Stimulated activated CD8-positive, alpha-beta memory T cell treated with anti-CD3 and anti-CD28 coated beads, Interleukin-15, amount 100 ng/mL, for 1 hour (primary cell): ENCODE results near the gene BICD2.

ENCODE experiments used
- DNase-seq: peaks from one replicate; pipeline ENCODE4 v3.0.0-alpha.2; 2020; ENCODE audit warnings: low read depth

BICD2 gene

DNA sequence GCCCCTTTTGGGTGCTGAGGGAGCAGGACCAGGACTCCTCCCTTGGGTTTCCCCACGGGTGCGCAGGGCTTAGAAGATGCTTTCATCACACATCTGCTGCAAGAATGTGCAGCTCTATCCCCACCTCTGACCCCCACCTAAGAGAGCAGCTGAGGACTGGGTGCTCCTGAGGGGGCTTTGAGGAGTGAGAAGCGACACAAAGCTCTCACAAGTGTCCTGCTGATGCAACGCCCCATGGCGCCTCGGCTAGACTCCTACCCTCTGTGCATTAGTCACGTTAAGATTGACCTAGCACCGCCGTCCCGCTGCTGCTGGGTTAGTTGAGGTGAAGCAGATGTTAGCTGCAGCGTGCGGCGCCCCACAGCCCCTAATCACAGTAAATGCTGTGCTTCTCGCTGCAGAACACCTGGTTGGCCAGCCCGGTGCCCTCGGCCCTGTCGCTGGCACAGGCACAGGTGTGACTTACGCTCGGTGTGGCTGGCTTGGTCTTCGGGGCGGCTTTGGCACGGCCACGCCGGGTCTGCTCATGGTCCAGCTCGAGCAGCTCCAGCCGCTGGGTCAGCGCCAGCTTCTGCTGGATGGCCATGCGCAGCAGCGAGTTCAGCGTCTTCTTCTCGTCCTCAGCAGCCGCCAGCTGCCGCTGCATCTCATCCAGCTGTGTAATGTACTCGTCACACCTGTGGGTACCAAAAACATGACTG, 49.7 kb downstream of the BICD2 start:
- DNase-seq, result no peak

DNA sequence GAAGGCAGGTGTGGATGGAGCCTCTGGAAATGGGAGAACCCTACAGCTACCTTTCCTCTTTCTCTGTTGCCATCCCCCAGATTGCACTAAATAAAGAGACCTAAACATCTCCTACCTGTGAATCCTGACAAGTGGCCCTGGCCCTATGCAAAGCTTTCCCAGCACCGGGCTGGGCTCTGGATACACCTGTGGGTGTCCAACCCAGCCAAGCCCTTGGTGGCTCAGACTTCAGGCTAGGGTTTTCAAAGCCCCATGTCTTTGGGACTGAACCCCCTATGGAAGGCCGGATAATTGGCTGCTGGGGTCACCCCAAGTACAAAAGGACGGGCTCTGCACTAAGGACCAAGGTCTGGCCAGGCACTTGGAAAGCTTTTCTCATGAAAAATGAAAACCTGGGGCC, 50.6 kb downstream of the BICD2 start:
- DNase-seq, result no peak

DNA sequence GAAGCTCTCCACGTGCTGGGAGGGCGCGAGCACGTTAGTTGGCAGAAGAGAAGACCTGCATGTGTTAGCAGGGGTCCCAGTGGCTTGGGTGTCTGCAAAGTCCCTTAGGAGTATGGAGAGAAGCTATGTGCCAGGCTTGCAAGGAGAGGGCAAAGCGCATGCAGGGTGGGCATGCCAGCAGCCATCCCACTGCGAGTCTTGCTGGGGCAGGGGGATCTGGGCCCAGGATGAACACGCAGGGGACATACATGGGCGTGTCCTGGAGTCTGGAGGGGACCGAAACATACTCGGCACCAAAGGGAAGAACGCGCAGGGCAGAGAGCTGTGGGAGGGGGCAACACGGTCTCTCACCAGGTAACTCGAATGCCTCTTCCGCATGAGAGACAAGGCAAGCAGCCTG, 51.1 kb downstream of the BICD2 start:
- DNase-seq, result no peak

DNA sequence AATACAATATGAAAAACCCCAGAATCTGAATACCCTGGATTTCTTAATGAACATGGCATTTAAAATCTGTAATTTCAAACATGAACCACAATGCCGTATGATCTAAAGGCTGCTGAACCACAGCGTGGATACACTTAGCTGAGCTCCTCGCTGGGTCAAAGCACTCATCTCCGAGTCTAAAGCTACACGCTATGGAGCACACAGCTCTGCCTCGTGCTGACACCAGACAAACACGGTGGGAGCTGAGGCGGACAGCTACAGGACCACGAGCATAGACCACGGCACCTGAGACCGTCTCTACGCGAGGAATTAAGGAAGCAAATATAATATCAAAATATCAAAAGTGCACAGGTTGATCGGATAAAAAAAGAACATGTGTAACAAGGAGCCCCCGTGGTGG, 51.9 kb downstream of the BICD2 start:
- no peak for DNase-seq

DNA sequence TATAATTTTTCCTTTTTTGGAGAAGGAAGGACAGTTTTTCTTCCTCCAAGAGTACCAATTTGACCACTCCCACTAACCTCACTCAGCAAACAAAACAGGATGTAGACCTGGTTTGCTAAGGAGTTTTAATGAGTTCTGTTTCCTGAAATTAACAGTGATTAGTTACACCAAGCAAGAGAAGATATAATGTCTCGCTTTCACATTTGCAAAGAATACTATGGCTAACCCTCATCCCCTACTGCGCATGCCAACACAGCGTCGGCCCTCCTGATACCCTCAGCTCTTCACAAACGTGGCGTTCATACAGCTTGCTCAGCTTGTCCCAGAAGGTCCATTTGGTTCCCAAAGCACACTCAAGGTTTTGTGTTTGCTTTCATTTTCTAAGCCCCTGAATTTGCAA, 52.8 kb downstream of the BICD2 start:
- no peak for DNase-seq

DNA sequence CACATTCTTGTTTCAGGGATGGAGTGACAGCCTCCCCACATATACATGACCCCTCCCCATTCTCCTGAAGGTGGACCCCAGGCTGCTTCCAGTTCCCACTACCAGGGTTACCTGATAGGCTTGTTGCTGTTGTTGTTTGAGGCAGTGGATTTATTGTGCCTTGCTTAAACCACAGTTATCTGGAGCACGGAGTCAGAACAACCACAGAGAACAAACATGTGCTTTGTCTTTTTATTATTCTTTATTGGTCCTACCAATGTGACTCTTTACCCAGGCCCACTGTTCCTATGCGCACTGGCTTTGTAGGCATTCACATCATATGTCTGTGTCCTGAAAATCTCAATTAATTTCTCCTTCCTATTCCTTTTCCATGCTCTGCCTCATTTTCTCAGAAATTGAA, 53.5 kb downstream of the BICD2 start:
- DNase-seq, result no peak

DNA sequence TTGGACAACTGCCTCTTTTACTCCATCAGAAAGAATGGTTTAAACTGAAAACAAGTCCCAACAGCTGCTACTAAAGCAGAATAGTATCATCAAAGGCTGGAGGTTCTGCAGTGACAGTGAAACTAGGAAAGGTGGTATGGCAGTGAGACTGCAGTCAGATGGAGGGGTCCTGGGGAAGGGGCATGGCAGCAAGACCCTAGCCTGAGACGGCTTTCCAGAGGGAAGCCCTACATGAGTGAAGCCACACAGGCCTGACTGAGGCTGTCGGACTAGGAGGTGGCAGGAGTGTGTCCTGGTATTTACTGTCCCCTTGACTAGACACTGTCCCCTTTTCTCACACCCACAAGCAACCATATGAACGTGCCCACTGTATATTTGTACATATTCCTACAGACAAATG, 54.3 kb downstream of the BICD2 start:
- DNase-seq, result no peak

DNA sequence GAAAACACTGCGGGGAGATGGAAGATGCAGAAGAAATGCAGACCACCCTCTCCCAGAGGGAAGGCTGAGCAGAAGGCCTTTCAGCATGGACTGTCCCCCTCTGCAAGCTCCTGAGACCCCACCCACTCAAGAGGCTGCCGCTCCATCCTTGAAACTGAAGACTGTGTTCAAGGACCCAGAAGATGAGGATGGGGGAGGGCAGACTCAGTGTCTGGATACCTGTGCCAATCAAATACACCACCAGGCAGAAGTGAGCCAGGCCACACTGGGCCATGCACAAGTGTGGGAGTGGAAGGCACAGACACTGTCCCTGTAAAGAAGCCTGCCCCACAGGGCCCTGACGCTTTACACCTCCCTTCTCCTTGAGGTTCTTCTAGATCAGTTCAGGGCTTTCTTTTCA, 54.7 kb downstream of the BICD2 start:
- DNase-seq, result no peak

DNA sequence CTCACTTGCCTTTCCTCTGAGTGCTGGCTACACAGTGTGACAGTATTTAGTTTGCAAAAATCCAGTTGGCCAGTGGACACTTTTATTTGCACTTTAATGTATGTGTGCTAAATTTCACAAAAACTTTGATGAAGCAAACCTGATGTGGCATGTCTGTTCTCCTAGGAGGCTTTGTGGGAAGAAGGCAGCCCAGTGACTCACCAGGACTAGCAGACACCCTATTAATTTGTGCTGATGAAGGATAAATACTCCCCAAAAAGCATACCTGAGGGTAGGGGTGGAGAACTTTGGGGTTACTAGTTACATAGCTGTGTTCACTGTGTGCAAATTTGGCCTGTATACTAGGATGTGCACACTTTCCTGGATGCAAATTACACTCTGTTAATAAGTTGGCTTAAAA, 55.4 kb downstream of the BICD2 start:
- DNase-seq, result no peak

DNA sequence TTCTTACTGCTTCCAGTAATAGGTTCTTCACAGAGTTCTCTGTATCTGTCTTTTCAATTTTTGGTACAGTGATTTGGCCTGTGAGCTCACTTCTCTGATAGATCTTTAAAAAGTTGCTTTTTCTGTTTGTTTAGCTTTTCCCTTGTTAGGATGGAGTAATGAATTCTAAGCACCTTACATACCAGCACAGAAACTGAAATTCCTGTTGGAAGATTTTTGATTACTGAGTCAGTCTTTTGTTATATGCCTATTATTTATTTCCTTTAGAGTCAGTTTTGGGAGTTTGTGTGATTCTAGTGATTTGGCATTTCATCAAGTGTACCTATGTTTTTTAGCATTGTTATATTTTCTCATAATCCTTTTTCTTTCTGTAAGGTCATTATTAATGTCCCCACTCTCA, 57.1 kb downstream of the BICD2 start:
- DNase-seq, result no peak

DNA sequence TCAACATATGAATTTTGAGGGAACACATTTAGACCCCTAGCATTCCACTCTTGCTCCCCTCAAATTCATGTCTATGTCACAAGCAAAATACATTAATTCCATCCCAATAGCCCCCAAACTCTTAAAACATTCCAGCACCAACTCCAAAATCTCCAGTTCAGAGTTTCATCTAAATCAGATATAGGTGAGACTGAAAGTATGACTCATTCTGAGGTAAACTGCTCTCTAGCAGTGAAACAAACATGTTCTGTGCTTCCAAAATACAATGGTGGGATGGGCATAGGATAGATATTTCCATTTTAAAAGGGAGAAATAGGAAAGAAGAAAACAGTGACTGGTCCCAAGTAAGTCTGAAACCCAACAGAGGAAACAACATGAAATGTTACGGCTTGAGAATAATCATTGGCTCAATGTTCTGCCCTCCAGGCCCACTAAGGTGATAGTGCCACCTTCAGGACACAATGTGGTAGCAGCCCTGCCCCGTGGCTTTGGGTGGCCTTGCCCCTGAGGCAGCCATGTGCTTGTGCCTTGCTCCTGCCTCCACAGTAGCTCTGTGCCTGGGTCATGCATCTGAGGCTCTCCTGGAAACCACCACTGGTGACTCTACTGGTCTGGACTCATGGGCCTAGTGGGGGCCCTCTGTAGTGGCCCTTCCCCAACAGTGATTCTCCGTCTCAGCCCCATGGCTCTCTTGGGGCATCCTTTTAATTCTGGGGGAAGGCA, 58.3 kb downstream of the BICD2 start:
- DNase-seq, result no peak

DNA sequence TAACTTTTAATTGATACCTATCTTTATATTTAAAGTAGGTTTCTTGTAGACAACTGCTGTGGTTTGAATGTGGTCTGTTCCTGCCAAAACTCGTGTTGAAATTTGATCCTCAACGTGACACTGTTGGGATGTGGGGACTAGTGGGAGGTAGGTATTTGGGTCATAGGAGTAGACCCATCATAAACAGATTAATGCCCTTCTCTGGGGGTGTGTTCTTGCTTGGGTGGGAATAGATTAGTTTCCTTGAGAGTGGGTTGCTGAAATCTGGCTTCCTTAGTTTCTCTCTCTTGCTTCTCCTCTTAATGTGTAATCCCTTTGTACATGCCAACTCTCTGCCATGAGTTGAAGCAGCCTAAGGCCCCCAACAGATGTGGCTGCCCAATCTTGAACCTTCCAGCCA, 60.1 kb downstream of the BICD2 start:
- no peak for DNase-seq

DNA sequence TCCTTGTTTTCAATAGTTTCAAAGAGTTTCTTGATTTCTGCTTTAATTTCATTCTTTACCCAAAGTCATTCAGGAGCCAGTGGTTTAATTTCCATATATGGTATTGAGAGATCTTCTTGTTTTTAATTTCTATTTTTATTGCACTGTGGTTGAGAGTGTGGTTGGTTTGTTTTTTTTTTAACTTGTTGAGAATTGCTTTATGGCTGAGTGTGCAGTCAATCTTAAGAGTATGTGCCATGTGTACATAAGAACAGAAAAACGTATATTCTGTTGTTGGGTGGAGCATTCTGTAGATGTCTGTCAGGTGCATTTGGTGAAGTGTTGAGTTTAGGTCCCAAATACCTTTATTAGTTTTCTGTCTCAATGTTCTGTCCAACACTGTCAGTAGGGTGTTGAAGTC, 68.0 kb downstream of the BICD2 start:
- DNase-seq, result no peak

DNA sequence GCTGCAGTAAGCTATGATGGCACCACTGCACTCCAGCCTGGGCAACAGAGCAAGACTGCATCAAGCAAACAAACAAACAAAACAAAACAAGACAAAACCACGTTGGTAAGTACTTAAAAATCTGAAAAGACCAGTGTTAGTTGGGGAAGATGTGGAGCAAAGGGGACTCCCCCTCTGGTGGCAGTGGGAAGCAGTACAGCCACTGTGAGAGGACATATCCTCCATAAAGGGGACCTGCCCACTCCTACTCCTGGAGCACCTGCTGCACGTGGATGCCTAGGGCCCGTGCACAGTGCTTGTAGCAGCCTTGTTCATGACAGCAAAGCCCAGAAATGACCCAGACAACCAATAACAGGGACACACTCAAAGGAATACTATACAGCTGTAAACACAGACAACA, 77.7 kb downstream of the BICD2 start:
- no peak for DNase-seq

DNA sequence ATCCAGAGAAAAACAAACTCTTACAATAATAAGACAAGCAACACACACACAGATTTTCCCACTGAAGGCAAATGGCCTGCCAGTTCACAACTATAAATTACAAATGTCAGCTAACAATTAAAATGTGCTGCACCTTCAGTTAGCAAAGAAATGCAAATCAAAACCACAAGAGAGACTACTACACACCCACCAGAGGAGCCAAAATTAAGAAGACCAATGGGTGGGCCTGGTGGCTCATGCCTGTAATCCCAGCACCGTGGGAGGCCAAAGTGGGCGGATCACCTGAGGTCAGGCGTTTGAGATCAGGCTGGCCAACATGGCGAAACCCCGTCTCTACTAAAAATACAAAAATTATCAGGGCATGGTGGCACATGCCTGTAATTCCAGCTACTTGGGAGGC, 79.6 kb downstream of the BICD2 start:
- DNase-seq, result no peak

DNA sequence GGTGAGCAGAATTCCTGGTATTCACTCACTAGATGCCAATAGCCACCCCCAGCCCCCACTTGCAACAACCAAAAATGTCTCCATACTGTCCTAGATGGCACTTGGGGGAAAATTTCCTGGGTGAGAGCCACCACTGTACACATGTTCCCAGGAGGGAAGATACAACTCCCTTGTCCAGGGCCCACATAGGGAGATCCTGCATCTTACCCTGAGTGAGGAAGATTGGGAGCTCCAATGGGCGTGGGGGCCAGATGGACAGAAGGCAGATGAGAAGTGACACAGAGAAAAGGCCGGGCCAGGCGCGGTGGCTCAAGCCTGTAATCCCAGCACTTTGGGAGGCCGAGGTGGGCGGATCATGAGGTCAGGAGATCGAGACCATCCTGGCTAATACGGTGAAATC, 82.4 kb downstream of the BICD2 start:
- no peak for DNase-seq

DNA sequence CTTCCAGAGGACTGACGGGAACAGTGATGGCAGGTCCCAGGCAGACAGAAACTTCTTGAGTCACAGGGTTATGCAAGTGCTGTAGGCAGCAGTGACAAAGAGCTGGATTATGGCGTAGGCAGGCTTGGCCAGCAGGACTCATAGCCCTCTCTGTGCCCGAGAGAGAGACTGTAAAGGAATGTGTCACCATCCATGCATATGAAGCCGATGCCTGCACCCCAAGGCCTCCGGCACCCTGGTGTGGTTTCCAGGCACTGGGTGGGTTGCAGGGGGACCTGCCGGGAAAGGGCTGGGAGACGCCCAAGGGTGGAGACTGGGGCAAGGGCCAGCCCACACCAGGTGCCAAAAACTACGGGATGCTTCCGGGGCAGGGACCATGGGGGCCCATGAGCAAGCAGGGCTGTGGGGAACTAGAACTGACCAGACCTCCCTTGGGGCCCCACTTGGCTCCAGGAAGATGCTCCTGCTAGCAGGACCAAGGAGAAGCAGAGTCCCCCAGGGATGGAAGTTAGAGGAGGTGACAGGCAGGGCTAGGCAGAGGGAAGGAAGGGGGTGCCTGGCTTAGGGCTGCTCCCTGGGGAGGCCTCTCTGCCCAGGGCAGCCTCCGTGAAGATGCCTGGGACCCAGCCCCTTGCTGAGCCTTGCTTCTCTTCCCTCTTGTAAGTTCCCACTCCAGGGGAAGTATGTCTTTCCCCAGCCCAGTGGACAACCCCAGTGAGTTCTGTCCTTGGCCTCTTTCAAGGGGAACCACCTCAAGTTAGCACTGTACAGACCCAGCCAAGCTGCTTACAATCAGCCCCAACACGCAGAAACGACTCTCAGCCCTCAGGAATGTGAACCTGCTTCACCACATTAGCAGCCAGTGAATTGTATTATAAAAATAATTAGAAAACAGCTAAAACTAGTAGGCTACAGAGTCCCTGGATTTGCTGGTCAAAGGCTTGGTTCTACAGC, 84.2 kb downstream of the BICD2 start:
- DNase-seq, result no peak

DNA sequence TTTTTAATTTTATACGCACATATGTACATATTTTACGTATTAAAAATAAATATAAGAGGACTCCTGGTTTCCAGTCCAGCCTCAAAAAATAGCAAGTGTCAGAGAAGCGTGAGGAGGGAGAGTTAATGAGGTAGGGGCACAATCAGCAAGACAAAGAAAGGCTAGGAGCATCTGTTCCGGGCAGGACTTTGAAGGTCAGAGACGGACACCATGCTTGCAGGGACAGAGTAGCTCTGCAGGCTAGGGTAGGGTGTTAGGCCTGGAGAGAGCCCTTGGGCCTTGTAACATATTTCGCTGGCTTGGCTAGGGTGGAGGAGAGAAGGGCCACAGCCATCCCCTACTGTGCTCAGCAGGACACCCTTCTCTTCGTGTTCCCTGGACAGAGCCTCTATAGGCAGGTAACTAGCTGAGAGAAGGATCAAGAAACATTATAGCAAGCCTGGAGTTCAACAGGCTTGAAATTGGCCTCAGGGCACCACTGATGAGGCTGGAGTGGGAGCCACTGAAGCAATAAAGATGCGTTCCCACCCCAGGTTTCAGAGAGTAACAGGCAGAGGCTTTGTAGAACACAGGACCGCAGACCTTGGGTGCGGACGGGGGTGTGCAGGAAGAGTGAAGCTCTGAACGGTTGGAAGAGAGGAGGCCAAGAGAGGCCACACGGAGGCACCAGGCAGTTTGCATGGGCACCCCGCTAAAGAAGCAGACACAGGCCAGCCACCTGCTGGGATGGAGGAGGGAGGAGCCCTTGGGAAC, 85.0 kb downstream of the BICD2 start:
- DNase-seq, result no peak

DNA sequence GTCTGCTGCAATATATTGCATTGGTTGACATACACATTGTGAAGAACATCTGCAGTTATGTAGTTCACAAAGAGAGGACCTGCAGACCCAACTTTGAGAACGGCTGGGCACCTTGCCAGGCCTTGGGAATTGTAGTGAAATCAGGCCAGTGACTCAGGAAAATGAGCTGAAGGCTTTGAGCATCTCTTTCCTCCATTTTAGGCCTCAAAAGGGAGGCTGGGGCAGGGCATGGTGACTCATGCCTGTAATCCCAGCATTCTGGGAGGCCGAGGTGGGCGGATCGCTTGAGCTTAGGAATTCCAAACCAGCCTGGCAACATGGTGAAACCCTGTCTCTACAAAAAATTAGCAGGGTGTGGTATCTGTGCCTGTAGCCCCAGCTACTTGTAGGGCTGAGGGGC, 93.3 kb downstream of the BICD2 start:
- DNase-seq, result no peak

DNA sequence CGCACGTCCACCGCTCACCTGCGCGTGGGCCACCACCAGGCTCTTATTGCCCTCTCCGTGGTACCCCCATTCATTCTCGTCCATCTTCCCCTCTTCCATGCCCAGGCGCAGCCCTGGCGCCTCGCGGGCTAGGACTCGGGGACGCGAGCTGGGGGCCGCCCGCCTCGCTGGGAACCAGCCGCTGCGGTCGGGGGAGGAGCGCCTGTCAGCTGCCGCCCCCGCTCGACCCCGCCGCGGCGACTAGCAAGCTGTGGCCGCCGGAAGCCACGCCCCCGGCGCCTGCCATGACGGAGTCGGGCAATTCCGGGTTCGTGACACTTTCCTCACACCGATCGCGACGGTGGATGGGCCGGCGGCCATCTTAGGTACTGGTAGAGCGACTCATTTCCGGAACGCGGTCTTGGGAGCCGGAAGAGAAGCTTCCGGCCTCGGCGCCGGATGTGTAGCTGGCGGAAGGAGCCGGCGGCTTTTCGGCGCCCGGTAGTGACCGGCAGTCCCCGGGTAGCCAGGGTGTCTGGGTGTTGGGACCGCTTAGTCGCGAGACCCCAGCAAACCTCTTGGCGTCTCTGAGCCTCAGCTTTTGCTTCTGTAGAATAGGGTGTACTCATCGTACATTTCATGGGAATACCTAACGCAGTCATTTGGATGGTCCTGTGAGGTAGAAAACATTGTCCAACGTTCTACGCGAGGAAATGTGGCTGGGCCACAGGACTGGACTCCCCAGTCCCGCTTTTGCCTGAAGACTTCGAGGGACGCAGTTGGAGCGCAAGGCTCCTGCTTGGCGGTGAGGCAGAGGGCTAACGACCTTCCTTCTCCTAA, 94.5 kb downstream of the BICD2 start, which contains the start of gene IPPK:
IPPK (minus strand) TSS at position 242 of the 819 bp plus-strand sequence; CDS start at position 99, 143 bp downstream.
- DNase-seq, result peak; percentile 91

DNA sequence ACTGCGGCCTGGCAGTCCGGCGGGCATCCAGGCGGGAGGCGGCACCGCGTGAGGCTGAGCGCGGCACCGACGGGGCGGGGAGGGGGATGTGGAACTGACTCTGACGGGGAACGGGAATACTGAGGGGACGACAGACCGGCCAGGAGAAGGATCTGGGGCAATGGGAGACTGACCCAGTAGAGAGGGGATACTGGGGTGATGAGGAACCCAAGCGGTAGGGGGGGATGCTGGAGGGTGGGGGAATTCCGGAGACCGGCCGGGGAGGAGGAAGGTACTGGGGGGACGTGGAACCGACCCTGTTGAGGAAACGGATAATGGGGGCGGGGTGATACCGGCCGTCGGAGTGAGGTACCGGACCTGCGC, 95.1 kb downstream of the BICD2 start:
- DNase-seq, result no peak
